ENCODE results near the gene TSPAN5. TPM values are rescaled to one million over a fixed set of nuclear protein-coding genes. Genes with fewer than 3 reads are reported as not detected.
A peak's percentile ranks its signal among the peaks of the same experiment; 100 is the strongest.

TSPAN5 gene
- total RNA-seq, 2 experiments from 2014 or later = 1.8 to 2.8 TPM

DNA sequence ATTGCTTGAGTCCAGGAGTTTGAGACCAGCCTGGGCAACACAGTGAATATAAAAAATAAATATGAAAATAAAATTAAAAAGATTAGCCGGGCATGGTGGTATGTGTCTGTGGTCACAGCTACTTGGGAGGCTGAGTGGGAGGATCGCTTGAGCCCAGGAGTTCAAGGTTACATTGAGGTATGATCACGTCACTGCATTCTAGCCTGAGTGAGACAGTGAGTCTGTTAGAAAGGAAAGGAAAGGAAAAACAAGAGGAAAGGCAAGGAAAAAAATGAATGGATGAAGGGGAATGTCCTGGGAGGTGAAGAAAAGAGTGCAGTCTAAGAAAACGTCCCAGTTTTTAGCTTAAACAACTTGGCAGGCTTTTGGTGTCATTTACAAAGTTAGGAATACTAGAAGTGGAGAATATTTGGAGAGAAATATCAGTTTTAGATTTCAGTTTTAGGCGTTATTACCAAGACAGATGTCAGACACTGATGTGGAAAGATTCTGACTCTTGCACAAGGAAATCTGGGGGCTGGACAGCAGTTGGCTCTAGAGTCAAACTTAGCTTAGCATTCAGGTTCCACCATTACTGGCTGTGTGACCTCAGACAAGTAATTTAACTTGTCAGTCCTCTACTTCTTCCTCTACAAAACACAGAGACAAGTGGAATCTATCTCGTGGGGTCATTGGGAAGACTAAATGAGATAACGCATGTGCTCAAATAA lies 139.0 kb downstream of the TSPAN5 start:
- TF ChIP-seq, protein P1, sequence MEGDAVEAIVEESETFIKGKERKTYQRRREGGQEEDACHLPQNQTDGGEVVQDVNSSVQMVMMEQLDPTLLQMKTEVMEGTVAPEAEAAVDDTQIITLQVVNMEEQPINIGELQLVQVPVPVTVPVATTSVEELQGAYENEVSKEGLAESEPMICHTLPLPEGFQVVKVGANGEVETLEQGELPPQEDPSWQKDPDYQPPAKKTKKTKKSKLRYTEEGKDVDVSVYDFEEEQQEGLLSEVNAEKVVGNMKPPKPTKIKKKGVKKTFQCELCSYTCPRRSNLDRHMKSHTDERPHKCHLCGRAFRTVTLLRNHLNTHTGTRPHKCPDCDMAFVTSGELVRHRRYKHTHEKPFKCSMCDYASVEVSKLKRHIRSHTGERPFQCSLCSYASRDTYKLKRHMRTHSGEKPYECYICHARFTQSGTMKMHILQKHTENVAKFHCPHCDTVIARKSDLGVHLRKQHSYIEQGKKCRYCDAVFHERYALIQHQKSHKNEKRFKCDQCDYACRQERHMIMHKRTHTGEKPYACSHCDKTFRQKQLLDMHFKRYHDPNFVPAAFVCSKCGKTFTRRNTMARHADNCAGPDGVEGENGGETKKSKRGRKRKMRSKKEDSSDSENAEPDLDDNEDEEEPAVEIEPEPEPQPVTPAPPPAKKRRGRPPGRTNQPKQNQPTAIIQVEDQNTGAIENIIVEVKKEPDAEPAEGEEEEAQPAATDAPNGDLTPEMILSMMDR (IDR thresholded peaks at IDR 0.05) = no peak
- Mint-ChIP-seq H3K27ac (peak overlapping the region; percentile 34), H3K36me3 (ENCODE audit: low read depth) (no peaks in the 10 kb centered on the region), H3K27me3 (no peaks in the 10 kb centered on the region), H3K9me3 (no peaks in the 10 kb centered on the region), H3K4me1 (ENCODE audit: low read depth) (peaks cover 60% of the 10 kb centered on the region), H3K4me3 (no peak overlapping the region)
- intact Hi-C loops (cut with DNase I, micrococcal nuclease) = no loop called here
- peaks cover 18% of the 10 kb centered on the region for H3K4me1 ChIP-seq (ENCODE audit: insufficient read depth, low read length)
- H3K27ac ChIP-seq (ENCODE audit: low read depth in 1 of 2, low read length in 2 of 2) = no peak overlapping the region
- ChIA-PET POLR2A (interaction anchor here (0.9 kb wide), 1 partner anchor 8 kb away, joined by 3 read pairs; no protein-coding TSS in a partner anchor), CTCF (no interaction called here)
- H3K9me3 ChIP-seq (ENCODE audit: control insufficient read depth in 1 of 2, insufficient read depth in 1 of 2, low read length in 2 of 2) = no peaks in the 10 kb centered on the region
- no peak for DNase-seq
- ATAC-seq (ENCODE audit: poor library complexity) = no peak
- H3K4me3 ChIP-seq (ENCODE audit: low read length) = no peak overlapping the region
- H3K27me3 ChIP-seq (ENCODE audit: control insufficient read depth in 1 of 2, insufficient read depth in 2 of 2, low read length in 2 of 2) = no peaks in the 10 kb centered on the region
- no peaks in the 10 kb centered on the region for H3K36me3 ChIP-seq (ENCODE audit: insufficient read depth, low read length)

DNA sequence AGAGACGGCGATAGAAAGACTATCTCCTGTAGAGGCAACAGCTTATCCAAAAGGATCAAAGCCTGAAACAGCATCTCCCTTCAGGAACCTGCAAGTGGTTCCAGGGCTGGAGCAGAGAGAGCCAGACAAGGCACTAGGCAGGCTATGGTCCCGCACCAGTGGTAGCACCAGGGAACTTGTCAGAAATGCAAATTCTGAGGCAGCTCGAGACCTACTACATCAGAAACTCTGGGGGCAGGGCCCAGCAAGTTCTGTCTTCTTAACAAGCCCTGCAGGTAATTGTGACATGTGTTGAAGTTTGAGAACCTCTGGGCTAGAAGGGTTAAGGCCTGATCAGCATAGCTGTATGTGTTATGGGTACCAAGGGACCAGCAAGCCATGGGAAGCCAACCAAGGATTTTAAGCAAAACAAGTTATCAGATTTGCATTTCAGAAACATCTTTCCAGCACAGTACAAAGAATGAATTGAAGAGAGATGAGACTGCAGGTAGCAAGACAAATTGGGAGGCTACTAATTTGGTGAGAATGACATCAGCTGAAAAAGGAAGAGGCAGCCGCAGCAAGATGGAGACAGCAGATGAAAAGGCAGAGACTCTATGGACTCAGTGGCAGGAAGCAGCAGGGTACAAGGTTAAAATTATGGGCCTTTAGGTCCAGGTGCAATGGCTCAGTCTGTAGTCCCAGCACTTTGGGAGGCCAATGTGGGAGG lies 139.7 kb downstream of the TSPAN5 start:
- POLR2A ChIA-PET = interaction anchor here (0.8 to 0.9 kb wide), 2 partner anchors 8 to 11 kb away, joined by 3 to 4 read pairs; no protein-coding TSS in a partner anchor
- Histone ChIP-seq H3K4me3 (ENCODE audit: low read length) (no peak overlapping the region), H3K27me3 (ENCODE audit: control insufficient read depth in 1 of 2, insufficient read depth in 2 of 2, low read length in 2 of 2) (no peaks in the 10 kb centered on the region), H3K36me3 (ENCODE audit: insufficient read depth, low read length) (no peaks in the 10 kb centered on the region), H3K9me3 (ENCODE audit: control insufficient read depth in 1 of 2, insufficient read depth in 1 of 2, low read length in 2 of 2) (no peaks in the 10 kb centered on the region), H3K27ac (ENCODE audit: low read depth in 1 of 2, low read length in 2 of 2) (no peak overlapping the region), H3K4me1 (ENCODE audit: insufficient read depth, low read length) (peaks cover 18% of the 10 kb centered on the region)
- Mint-ChIP-seq H3K27me3 (no peaks in the 10 kb centered on the region), H3K36me3 (ENCODE audit: low read depth) (no peaks in the 10 kb centered on the region), H3K27ac (peak overlapping the region; percentile 34), H3K4me1 (ENCODE audit: low read depth) (peaks cover 53% of the 10 kb centered on the region), H3K9me3 (no peaks in the 10 kb centered on the region), H3K4me3 (no peak overlapping the region)
- no peak for DNase-seq
- intact Hi-C loops (cut with DNase I, micrococcal nuclease) = no loop called here
- TF ChIP-seq, protein P1 (IDR thresholded peaks at IDR 0.05) = no peak
- no peak for ATAC-seq (ENCODE audit: poor library complexity)
- CTCF ChIA-PET = no interaction called here

DNA sequence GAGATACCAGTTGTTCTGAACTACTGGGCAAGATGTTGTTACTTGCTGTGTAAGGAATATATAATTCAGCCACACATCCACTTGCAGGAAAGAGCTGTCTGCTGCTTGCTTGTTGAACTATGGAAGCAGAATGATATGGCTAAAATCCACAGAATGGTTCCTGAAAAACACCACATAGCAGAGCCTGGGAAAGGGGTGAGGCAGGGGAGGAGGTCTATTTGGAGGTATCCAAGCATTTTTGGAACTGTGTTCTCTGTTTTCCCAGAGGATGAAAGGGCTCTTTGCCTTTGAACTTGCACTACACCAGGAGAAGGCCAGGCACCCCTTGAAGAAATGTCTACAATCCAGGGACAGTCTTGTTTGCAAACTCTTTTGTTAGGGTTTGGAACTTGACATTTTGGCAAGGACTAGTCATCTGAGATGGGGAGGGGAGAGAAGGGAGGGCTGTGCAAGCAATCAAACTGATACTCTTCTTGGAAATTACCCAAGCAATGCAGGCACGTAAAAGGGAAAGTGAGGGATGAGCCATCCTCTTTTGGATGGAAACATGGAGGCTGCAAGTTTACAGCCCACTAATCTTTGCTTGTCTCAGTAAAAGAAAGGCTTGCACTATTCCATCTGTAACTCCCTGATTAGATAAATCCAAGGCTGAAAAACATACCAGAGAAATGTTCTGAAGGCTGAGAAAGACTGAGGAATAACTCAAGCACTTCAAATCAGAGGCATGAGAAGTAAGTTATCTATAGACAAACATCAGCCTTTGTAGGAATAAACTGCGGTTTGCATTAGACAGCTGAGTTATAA lies 141.0 kb downstream of the TSPAN5 start:
- DNase-seq (no peak), ATAC-seq (ENCODE audit: poor library complexity) (no peak)
- intact Hi-C loops (cut with DNase I, micrococcal nuclease) = no loop called here
- H3K36me3 ChIP-seq (ENCODE audit: insufficient read depth, low read length) = no peaks in the 10 kb centered on the region
- no peaks in the 10 kb centered on the region for H3K27me3 ChIP-seq (ENCODE audit: control insufficient read depth in 1 of 2, insufficient read depth in 2 of 2, low read length in 2 of 2)
- H3K9me3 ChIP-seq (ENCODE audit: control insufficient read depth in 1 of 2, insufficient read depth in 1 of 2, low read length in 2 of 2) = no peaks in the 10 kb centered on the region
- Mint-ChIP-seq H3K36me3 (ENCODE audit: low read depth) (no peaks in the 10 kb centered on the region), H3K27ac (no peak overlapping the region), H3K4me3 (no peak overlapping the region), H3K27me3 (no peaks in the 10 kb centered on the region), H3K9me3 (no peaks in the 10 kb centered on the region), H3K4me1 (ENCODE audit: low read depth) (peaks cover 44% of the 10 kb centered on the region)
- TF ChIP-seq, protein P1 (IDR thresholded peaks at IDR 0.05) = no peak
- H3K4me3 ChIP-seq (ENCODE audit: low read length) = no peak overlapping the region
- peaks cover 18% of the 10 kb centered on the region for H3K4me1 ChIP-seq (ENCODE audit: insufficient read depth, low read length)
- ChIA-PET CTCF (interaction anchor here (0.7 kb wide), 1 partner anchor 935 kb away, joined by 5 read pairs; no protein-coding TSS in a partner anchor), POLR2A (no interaction called here)
- no peak overlapping the region for H3K27ac ChIP-seq (ENCODE audit: low read depth in 1 of 2, low read length in 2 of 2)
